ENCODE measurements around the gene RAB3IL1.
A peak's percentile ranks its signal among the peaks of the same experiment; 100 is the strongest.

The RAB3IL1 gene

DNA sequence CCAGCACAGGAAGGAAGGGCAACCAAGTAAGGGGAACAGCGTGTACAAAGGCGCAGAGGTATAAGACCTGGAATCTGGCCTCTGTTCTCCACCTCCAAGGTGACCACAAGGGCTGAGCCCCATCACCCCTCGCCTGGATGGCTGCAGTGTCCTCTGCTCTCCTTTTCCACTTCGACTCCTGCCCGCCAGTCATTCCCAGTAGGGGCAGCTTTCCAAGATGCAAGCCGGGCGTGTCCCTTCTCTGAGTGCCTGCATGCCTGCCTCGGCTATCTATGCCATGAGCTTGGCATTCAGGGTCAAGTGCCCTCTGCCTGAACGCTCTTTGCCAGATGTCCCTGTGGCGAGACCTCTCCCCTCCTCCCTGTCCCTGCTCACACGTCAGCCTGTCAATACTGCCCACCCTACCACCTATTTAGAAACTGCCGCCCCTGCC lies 43.0 kb downstream of the RAB3IL1 start:
- Histone ChIP-seq H3K4me3 (ENCODE audit: low read depth, low read length) (no peak overlapping the region), H3K27ac (no peak overlapping the region), H3K27me3 (replicated peaks) (no peaks in the 10 kb centered on the region), H3K36me3 (replicated peaks) (no peaks in the 10 kb centered on the region)
- TF ChIP-seq, protein P1, sequence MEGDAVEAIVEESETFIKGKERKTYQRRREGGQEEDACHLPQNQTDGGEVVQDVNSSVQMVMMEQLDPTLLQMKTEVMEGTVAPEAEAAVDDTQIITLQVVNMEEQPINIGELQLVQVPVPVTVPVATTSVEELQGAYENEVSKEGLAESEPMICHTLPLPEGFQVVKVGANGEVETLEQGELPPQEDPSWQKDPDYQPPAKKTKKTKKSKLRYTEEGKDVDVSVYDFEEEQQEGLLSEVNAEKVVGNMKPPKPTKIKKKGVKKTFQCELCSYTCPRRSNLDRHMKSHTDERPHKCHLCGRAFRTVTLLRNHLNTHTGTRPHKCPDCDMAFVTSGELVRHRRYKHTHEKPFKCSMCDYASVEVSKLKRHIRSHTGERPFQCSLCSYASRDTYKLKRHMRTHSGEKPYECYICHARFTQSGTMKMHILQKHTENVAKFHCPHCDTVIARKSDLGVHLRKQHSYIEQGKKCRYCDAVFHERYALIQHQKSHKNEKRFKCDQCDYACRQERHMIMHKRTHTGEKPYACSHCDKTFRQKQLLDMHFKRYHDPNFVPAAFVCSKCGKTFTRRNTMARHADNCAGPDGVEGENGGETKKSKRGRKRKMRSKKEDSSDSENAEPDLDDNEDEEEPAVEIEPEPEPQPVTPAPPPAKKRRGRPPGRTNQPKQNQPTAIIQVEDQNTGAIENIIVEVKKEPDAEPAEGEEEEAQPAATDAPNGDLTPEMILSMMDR (IDR thresholded peaks at IDR 0.05; ENCODE audit: low read depth, low read length, missing control alignments): no peak
- in situ Hi-C loops (cut with HindIII; ENCODE audit: low pct_ligation_motif_present, low sequenced_read_pairs): no loop called here
- DNase-seq: no peak

- no peaks in the 10 kb centered on the region for H3K36me3 ChIP-seq (replicated peaks)
- in situ Hi-C loops (cut with HindIII; ENCODE audit: low pct_ligation_motif_present, low sequenced_read_pairs): no loop called here
- TF ChIP-seq, protein P1 (IDR thresholded peaks at IDR 0.05; ENCODE audit: low read depth, low read length, missing control alignments): no peak
- DNase-seq: no peak
- H3K27me3 ChIP-seq (replicated peaks): no peaks in the 10 kb centered on the region
- no peak overlapping the region for H3K4me3 ChIP-seq (ENCODE audit: low read depth, low read length)
- no peak overlapping the region for H3K27ac ChIP-seq
Measured at GRCh38 chr11:61873588-61874376, 43.6 kb downstream of the RAB3IL1 start.

DNA sequence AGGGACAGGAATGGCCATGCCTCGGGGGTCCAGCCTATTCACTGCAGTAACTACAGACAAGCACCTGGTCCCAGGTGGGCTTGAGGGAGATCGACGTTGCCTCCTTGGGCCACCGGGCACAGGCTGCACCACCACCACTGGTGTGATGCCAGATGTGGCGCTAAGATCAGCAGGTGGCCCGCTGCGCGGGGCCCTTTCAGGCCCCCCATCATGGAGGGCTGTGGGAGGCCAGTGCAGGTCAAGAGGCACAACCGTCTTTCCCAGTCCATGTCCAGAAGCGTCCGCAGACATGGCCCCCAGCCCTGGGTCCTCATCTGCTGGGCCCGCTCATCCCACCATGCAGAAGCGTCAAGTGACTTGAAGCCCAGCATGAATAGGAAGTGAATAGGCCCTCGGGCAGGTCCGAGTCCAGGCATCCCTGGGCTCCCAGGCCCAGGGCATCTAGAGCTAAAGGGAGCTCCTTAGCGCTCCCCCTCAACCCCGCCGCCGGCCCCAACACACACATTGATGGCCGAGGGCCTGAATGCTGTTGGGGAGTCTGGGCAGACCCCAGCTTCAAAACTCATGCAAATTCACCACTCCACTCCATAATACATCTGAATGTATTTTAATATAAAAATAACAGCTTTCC lies 44.3 kb downstream of the RAB3IL1 start:
- DNase-seq: no peak
- H3K36me3 ChIP-seq (replicated peaks): no peaks in the 10 kb centered on the region

GRCh38 chr11:61871158-61871597 lies 46.2 kb downstream of the RAB3IL1 start:
- Histone ChIP-seq H3K27me3 (replicated peaks) (no peaks in the 10 kb centered on the region), H3K36me3 (replicated peaks) (peaks cover 4% of the 10 kb centered on the region), H3K27ac (no peak overlapping the region), H3K4me3 (ENCODE audit: low read depth, low read length) (peak overlapping the region; percentile 31)
- DNase-seq: peak; percentile 73
- TF ChIP-seq, protein P1 (IDR thresholded peaks at IDR 0.05; ENCODE audit: low read depth, low read length, missing control alignments): peak; percentile 98
- in situ Hi-C loops (cut with HindIII; ENCODE audit: low pct_ligation_motif_present, low sequenced_read_pairs): no loop called here

More for the DNA sequence above, 44.3 kb downstream of the RAB3IL1 start:
- TF ChIP-seq, protein P1 (IDR thresholded peaks at IDR 0.05; ENCODE audit: low read depth, low read length, missing control alignments): no peak
- Histone ChIP-seq H3K27me3 (replicated peaks) (no peaks in the 10 kb centered on the region), H3K27ac (no peak overlapping the region), H3K4me3 (ENCODE audit: low read depth, low read length) (no peak overlapping the region)
- in situ Hi-C loops (cut with HindIII; ENCODE audit: low pct_ligation_motif_present, low sequenced_read_pairs): no loop called here

DNA sequence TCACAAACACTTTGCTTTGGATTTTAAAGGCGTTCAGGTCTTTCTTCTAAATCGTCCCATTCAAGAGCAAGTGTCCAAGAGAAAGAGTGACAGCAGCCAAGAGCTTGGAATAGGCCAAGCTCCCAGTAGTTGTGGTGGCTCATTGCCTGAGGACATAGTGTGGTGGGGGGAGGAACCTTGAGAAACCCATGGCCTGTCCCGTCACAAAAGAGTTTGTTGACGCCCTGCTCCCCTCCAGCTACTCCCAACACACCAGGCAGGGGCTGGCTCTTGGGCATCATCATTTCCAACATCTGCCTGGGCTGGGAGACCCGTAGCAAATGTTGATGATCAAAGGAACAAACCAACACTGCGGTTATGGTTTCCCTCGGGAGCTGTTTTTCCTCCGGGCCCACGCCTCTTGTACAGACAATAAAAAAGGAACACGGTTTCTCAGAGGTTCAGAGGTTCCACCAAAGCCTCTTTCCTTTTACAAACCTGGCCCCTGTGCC lies 46.8 kb downstream of the RAB3IL1 start:
- DNase-seq: no peak
- Histone ChIP-seq H3K4me3 (ENCODE audit: low read depth, low read length) (peak overlapping the region; percentile 17), H3K27me3 (replicated peaks) (no peaks in the 10 kb centered on the region), H3K27ac (no peak overlapping the region), H3K36me3 (replicated peaks) (peaks cover 8% of the 10 kb centered on the region)
- in situ Hi-C loops (cut with HindIII; ENCODE audit: low pct_ligation_motif_present, low sequenced_read_pairs): no loop called here
- TF ChIP-seq, protein P1 (IDR thresholded peaks at IDR 0.05; ENCODE audit: low read depth, low read length, missing control alignments): no peak
